Subcutaneous abdominal adipose tissue (tissue), 5 donors: ENCODE data around the gene ADAMTS12.

Experiments
- H3K27ac ChIP-seq: one replicate; pipeline ENCODE4 v1.7.0; 2013; ENCODE audit warnings: low read depth, mild to moderate bottlenecking, inconsistent platforms, low read length, moderate library complexity
- H3K27me3 ChIP-seq, 5 donors: one replicate each; pipeline ENCODE4 v1.7.0; 2013; ENCODE audit warnings: low read length in 5 of 5, inconsistent platforms in 1 of 5; ENCODE audit not compliant: control insufficient read depth in 5 of 5, insufficient read depth in 4 of 5
- H3K36me3 ChIP-seq, 5 donors: one replicate each; pipeline ENCODE4 v1.7.0; 2013; ENCODE audit warnings: low read length in 5 of 5; ENCODE audit not compliant: control insufficient read depth in 5 of 5, insufficient read depth in 5 of 5
- H3K4me1 ChIP-seq, 5 donors: one replicate each; pipeline ENCODE4 v1.7.0; 2013; ENCODE audit warnings: low read length in 5 of 5, mild to moderate bottlenecking in 3 of 5, moderate library complexity in 1 of 5; ENCODE audit not compliant: control insufficient read depth in 5 of 5, insufficient read depth in 5 of 5
- H3K4me3 ChIP-seq, 5 donors: one replicate each; pipeline ENCODE4 v1.7.0; 2013; ENCODE audit warnings: low read length in 5 of 5, low read depth in 1 of 5
- H3K9ac ChIP-seq, 5 donors: one replicate each; pipeline ENCODE4 v1.7.0; 2013; ENCODE audit warnings: low read length in 5 of 5, mild to moderate bottlenecking in 4 of 5, moderate library complexity in 3 of 5
- H3K9me3 ChIP-seq, 5 donors: one replicate each; pipeline ENCODE4 v1.7.0; 2013; ENCODE audit warnings: low read length in 5 of 5; ENCODE audit not compliant: control insufficient read depth in 5 of 5
- donor health status: healthy.
- donor health status: healthy.
- donor health status: healthy.
- donor health status: healthy.
- donor health status: healthy.

ADAMTS12 gene

GRCh38 chr5:33737284-33737683, 154.5 kb downstream of the ADAMTS12 start:
- Histone ChIP-seq H3K27me3 (no peaks in the 10 kb centered on the region), H3K4me3 (no peak overlapping the region), H3K9me3 (no peaks in the 10 kb centered on the region), H3K4me1 (peaks cover 3 to 13% (median 5%) of the 10 kb centered on the region in 5 donors), H3K27ac (no peak overlapping the region), H3K36me3 (peaks cover 0 to 9% (median 4%) of the 10 kb centered on the region in 5 donors), H3K9ac (no peak overlapping the region)

DNA sequence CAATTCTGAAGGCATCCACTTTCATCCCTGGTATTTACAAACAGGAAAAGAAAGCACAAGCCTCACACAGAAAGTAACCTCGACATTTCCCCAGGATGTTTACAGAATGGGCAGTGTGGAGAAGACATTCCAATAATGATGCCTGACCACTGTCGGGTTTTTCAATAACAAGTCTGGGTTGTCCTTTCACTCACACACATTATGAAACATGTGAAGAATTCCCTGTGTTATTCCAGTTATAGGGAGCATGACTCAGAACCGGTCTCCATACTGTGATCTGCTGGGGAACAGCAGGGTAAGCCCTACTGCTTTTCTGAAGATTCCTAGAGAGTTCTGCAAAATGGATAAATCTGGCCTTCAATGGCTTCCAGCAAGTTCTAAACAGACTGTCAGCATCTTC, 155.3 kb downstream of the ADAMTS12 start:
- Histone ChIP-seq H3K27me3 (no peaks in the 10 kb centered on the region), H3K4me3 (no peak overlapping the region), H3K4me1 (peaks cover 3 to 13% (median 5%) of the 10 kb centered on the region in 5 donors), H3K36me3 (peaks cover 0 to 9% (median 4%) of the 10 kb centered on the region in 5 donors), H3K9ac (no peak overlapping the region), H3K27ac (no peak overlapping the region), H3K9me3 (no peaks in the 10 kb centered on the region)

DNA sequence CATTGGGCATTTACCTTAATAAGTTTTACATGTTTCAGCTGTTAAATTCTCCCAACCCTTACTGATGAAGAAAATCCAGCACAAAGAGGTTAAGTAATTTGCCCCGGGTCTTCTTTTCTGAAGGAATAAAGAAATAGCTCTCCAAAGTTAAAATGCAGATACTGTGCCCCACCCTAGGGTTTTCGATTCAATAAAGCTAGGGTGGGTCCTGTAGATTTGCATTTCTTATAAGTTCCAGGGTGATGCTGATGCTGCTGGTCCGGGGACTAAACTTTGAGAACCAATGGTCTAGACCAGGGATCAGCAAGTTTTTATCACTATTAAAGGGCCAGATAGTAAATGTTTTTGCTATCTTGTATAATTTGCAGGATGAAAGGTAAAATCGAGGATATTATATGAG, 156.7 kb downstream of the ADAMTS12 start:
- no peak overlapping the region for H3K27ac ChIP-seq
- H3K4me1 ChIP-seq = peaks cover 3 to 13% (median 5%) of the 10 kb centered on the region in 5 donors
- H3K36me3 ChIP-seq = peaks cover 0 to 9% (median 4%) of the 10 kb centered on the region in 5 donors

GRCh38 chr5:33734537-33734936, 157.3 kb downstream of the ADAMTS12 start:
- H3K9ac ChIP-seq = no peak overlapping the region
- no peaks in the 10 kb centered on the region for H3K27me3 ChIP-seq
- no peak overlapping the region for H3K27ac ChIP-seq
- H3K4me1 ChIP-seq = peaks cover 3 to 13% (median 5%) of the 10 kb centered on the region in 5 donors
- no peak overlapping the region for H3K4me3 ChIP-seq
- H3K9me3 ChIP-seq = no peaks in the 10 kb centered on the region
- H3K36me3 ChIP-seq = peaks cover 0 to 7% (median 3%) of the 10 kb centered on the region in 5 donors

More for the DNA sequence above, 156.7 kb downstream of the ADAMTS12 start:
- no peaks in the 10 kb centered on the region for H3K27me3 ChIP-seq
- no peaks in the 10 kb centered on the region for H3K9me3 ChIP-seq
- H3K9ac ChIP-seq = no peak overlapping the region
- no peak overlapping the region for H3K4me3 ChIP-seq

DNA sequence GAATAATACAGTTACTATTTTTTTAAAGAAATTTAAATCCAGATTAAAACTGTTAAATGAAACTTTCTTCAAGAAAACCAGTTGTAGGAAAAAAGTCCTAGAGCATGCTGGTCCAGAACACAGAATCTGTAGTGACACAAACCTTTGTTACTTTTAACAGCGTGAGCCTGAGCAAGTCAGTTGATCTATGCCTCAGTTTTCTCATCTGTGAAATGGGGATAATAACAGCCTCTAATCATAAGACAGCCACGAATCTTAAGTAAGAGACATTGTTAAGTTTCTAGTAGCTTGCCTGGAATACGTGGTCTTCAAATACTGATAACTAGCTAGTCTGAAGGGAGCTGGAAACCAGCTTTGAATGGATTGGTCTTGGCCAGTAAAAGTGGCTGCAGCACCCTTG, 158.6 kb downstream of the ADAMTS12 start:
- H3K9ac ChIP-seq = no peak overlapping the region

GRCh38 chr5:33726422-33727165, 165.2 kb downstream of the ADAMTS12 start:
- H3K36me3 ChIP-seq = peaks cover 0 to 2% (median 0%) of the 10 kb centered on the region in 5 donors
- no peak overlapping the region for H3K4me3 ChIP-seq
- peaks cover 4 to 23% (median 17%) of the 10 kb centered on the region in 5 donors for H3K4me1 ChIP-seq
- no peaks in the 10 kb centered on the region for H3K27me3 ChIP-seq
- H3K9ac ChIP-seq = no peak overlapping the region
- H3K27ac ChIP-seq = no peak overlapping the region
- no peaks in the 10 kb centered on the region for H3K9me3 ChIP-seq

More for the DNA sequence above, 158.6 kb downstream of the ADAMTS12 start:
- H3K4me1 ChIP-seq = peaks cover 3 to 13% (median 5%) of the 10 kb centered on the region in 5 donors
- H3K9me3 ChIP-seq = no peaks in the 10 kb centered on the region
- no peak overlapping the region for H3K4me3 ChIP-seq
- peaks cover 0 to 2% (median 0%) of the 10 kb centered on the region in 5 donors for H3K36me3 ChIP-seq
- no peak overlapping the region for H3K27ac ChIP-seq
- H3K27me3 ChIP-seq = no peaks in the 10 kb centered on the region

GRCh38 chr5:33725806-33726205, 166.0 kb downstream of the ADAMTS12 start:
- Histone ChIP-seq H3K4me3 (no peak overlapping the region), H3K27ac (no peak overlapping the region), H3K36me3 (no peaks in the 10 kb centered on the region), H3K9ac (no peak overlapping the region), H3K27me3 (no peaks in the 10 kb centered on the region), H3K9me3 (no peaks in the 10 kb centered on the region), H3K4me1 (peaks cover 4 to 23% (median 17%) of the 10 kb centered on the region in 5 donors)

GRCh38 chr5:33721491-33722200, 170.1 kb downstream of the ADAMTS12 start:
- H3K4me3 ChIP-seq = no peak overlapping the region
- no peaks in the 10 kb centered on the region for H3K27me3 ChIP-seq
- H3K4me1 ChIP-seq = peaks cover 4 to 21% (median 15%) of the 10 kb centered on the region in 5 donors
- H3K27ac ChIP-seq = no peak overlapping the region
- H3K36me3 ChIP-seq = no peaks in the 10 kb centered on the region
- no peak overlapping the region for H3K9ac ChIP-seq
- no peaks in the 10 kb centered on the region for H3K9me3 ChIP-seq

GRCh38 chr5:33720176-33720575, 171.6 kb downstream of the ADAMTS12 start:
- H3K36me3 ChIP-seq = no peaks in the 10 kb centered on the region
- no peak overlapping the region for H3K9ac ChIP-seq
- H3K4me1 ChIP-seq = peaks cover 0 to 8% (median 3%) of the 10 kb centered on the region in 5 donors
- H3K27me3 ChIP-seq = no peaks in the 10 kb centered on the region
- no peak overlapping the region for H3K4me3 ChIP-seq
- H3K27ac ChIP-seq = no peak overlapping the region
- no peaks in the 10 kb centered on the region for H3K9me3 ChIP-seq

DNA sequence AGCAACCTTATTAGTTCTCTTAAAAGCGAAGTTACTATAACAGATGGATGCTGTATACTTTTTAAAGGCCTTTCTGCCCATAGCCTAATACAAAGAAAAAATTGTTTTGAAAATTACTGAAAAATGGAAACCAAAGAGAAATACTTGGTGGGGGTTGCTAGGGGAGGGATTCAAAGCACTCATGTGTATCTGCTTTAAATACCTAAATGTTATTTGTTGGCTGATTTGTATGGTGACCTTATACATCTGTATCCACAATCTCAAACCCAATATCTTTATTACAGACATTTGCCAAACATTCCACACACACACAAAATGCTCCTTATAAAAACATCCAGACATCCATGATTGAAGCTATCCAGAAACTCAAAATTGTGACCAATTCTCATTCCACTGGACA, 172.0 kb downstream of the ADAMTS12 start:
- H3K4me1 ChIP-seq = peaks cover 0 to 4% (median 0%) of the 10 kb centered on the region in 5 donors
- no peak overlapping the region for H3K27ac ChIP-seq
- H3K36me3 ChIP-seq = no peaks in the 10 kb centered on the region
- no peak overlapping the region for H3K9ac ChIP-seq
- H3K27me3 ChIP-seq = no peaks in the 10 kb centered on the region
- H3K9me3 ChIP-seq = no peaks in the 10 kb centered on the region
- no peak overlapping the region for H3K4me3 ChIP-seq
